NCI-H1436 treated with DMSO at 0.1 percent for 48 hours (cell line): ENCODE results near the gene PDE6A.

Experiments used
- DNase-seq: peaks from one replicate; lab custom pipeline; 2025; lab: John Stamatoyannopoulos, UW

PDE6A gene

GRCh38 chr5:149944666-149945065 is at the start of gene PDE6A:
Gene PDE6A (minus strand): TSS chr5:149944793. CDS start chr5:149944673, 120 bp downstream.
- DNase-seq: no peak

- no peak for DNase-seq
Observed at GRCh38 chr5:149993471-149993870, 48.9 kb upstream of the PDE6A start.

GRCh38 chr5:149990518-149991376 is 46.2 kb upstream of the PDE6A start:
- peak; percentile 10 for DNase-seq

- DNase-seq: no peak
Observed at GRCh38 chr5:149988126-149988525, 43.5 kb upstream of the PDE6A start.

- no peak for DNase-seq
Observed at GRCh38 chr5:149982505-149982904, 37.9 kb upstream of the PDE6A start.

GRCh38 chr5:149981206-149981605 is 36.6 kb upstream of the PDE6A start:
- DNase-seq: no peak

- DNase-seq: no peak
Observed at GRCh38 chr5:149979896-149980295, 35.3 kb upstream of the PDE6A start.

- DNase-seq: no peak
Observed at GRCh38 chr5:149975409-149975808, 30.8 kb upstream of the PDE6A start.

- DNase-seq: no peak
Observed at GRCh38 chr5:149969181-149969930, 24.8 kb upstream of the PDE6A start.

- DNase-seq: no peak
Observed at GRCh38 chr5:149966946-149967345, 22.4 kb upstream of the PDE6A start.

- DNase-seq: no peak
Observed at GRCh38 chr5:149963729-149964128, 19.1 kb upstream of the PDE6A start.

- DNase-seq: no peak
Observed at GRCh38 chr5:149962601-149963300, 18.2 kb upstream of the PDE6A start.

- no peak for DNase-seq
Observed at GRCh38 chr5:149961957-149962409, 17.4 kb upstream of the PDE6A start.

GRCh38 chr5:149961186-149961685 is 16.6 kb upstream of the PDE6A start:
- no peak for DNase-seq

- peak; percentile 87 for DNase-seq
Observed at GRCh38 chr5:149960272-149961185, 15.9 kb upstream of the PDE6A start, which contains the start of gene SLC26A2. Gene SLC26A2 (plus strand): TSS chr5:149960758. CDS start chr5:149977653, 16,895 bp downstream.

- DNase-seq: no peak
Observed at GRCh38 chr5:149959406-149960236, 15.0 kb upstream of the PDE6A start.

- no peak for DNase-seq
Observed at GRCh38 chr5:149957855-149958254, 13.3 kb upstream of the PDE6A start.

- no peak for DNase-seq
Observed at GRCh38 chr5:149956685-149957084, 12.1 kb upstream of the PDE6A start.

GRCh38 chr5:149954798-149955197 is 10.2 kb upstream of the PDE6A start:
- DNase-seq: no peak
